ENCODE data around the gene STRN3. TPM values are rescaled to one million over a fixed set of nuclear protein-coding genes. Genes with fewer than 3 reads are reported as not detected.

STRN3 gene
- total RNA-seq, 1 donor from 2014 or later = 58.1 TPM

DNA sequence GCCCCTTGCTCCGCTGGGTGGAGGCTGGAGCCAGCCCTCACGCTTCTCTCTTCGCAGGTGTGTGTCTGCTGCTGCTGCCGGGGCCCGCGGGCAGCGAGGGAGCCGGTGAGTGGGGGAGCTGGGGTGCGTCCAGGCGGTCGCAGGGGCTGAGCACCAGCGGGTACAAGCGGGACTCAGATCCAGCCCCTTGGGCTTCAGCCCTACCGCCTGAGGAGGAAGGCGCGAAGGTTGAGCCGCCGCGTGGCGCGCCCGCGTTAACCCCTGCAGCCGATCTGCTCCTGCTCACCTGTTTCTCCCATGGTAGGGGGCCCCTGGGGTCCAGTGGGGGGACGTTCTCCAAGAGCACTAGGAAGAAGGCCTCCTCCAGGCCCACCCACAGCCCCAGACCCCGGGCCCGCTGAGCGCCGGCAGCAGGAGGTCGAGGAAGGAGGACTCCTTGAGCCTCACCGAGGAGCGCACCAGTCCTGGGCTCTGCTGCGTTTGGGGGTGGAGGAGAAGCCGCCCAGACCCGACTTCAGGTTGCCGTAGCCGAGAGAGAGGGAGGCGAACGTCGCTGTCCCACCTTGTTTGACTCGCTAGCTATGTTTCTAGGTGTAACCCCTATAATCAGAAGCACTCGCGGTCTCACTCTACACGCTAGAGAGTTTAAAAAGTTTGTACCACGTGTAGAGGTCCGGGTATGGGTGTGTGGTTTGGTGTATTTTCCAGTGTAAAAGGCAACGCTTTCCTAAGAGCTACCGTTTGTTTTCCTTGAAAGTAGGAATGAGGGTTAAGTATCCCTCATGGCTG is 151.0 kb downstream of the STRN3 start:
- TF ChIP-seq, protein P1, sequence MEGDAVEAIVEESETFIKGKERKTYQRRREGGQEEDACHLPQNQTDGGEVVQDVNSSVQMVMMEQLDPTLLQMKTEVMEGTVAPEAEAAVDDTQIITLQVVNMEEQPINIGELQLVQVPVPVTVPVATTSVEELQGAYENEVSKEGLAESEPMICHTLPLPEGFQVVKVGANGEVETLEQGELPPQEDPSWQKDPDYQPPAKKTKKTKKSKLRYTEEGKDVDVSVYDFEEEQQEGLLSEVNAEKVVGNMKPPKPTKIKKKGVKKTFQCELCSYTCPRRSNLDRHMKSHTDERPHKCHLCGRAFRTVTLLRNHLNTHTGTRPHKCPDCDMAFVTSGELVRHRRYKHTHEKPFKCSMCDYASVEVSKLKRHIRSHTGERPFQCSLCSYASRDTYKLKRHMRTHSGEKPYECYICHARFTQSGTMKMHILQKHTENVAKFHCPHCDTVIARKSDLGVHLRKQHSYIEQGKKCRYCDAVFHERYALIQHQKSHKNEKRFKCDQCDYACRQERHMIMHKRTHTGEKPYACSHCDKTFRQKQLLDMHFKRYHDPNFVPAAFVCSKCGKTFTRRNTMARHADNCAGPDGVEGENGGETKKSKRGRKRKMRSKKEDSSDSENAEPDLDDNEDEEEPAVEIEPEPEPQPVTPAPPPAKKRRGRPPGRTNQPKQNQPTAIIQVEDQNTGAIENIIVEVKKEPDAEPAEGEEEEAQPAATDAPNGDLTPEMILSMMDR (IDR thresholded peaks at IDR 0.05; ENCODE audit: unreplicated experiment) = no peak
- Mint-ChIP-seq H3K27me3 (ENCODE audit: low read depth) (peaks cover 74% of the 10 kb centered on the region), H3K4me3 (peak overlapping the region; percentile 73), H3K4me1 (peaks cover 5% of the 10 kb centered on the region), H3K36me3 (no peaks in the 10 kb centered on the region), H3K27ac (no peak overlapping the region), H3K9me3 (no peaks in the 10 kb centered on the region)
- peak in 1 of 2 experiments; percentile 41 for DNase-seq (ENCODE audit: low spot score in 2 of 2, unreplicated experiment in 2 of 2)

DNA sequence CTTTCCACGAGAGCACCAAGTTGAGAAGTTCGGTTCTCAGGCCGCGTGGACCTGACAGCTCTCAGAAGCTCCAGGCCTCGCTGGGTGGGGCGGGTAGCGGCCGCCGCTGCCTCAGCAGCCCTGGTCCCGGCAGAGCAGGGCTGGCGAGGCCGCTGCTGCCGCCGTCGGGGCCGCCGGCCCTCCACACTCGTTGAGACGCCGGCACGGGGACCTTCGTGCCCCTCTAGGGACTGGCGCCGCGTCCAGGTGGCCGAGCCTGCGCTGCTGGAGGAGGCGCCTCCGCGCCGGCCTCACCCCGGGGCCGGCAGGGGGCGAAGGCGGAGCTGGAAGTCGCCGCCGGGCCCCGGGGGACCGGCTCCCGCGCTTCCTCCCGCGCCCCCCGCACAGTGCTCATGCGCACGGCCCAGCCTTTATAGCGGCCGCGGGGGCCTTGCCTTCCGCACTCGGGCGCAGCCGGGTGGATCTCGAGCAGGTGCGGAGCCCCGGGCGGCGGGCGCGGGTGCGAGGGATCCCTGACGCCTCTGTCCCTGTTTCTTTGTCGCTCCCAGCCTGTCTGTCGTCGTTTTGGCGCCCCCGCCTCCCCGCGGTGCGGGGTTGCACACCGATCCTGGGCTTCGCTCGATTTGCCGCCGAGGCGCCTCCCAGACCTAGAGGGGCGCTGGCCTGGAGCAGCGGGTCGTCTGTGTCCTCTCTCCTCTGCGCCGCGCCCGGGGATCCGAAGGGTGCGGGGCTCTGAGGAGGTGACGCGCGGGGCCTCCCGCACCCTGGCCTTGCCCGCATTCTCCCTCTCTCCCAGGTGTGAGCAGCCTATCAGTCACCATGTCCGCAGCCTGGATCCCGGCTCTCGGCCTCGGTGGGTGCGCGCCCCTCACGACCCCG is 151.8 kb downstream of the STRN3 start, which contains the start of gene COCH:
Gene COCH, plus strand, starts transcription at position 440 of the 879 bp plus-strand sequence. Its CDS starts 380 bp downstream, at position 820.
- H3K27ac Mint-ChIP-seq = no peak within 1 kb of the TSS
- DNase-seq (ENCODE audit: low spot score in 2 of 2, unreplicated experiment in 2 of 2) = peak; percentile 29 to 59
- peaks cover 80% of the 10 kb centered on the region for H3K27me3 Mint-ChIP-seq (ENCODE audit: low read depth)
- H3K4me3 Mint-ChIP-seq = peak within 1 kb of the TSS; percentile 73
- no peaks in the 10 kb centered on the region for H3K36me3 Mint-ChIP-seq
- no peaks in the 10 kb centered on the region for H3K9me3 Mint-ChIP-seq
- TF ChIP-seq, protein P1 (IDR thresholded peaks at IDR 0.05; ENCODE audit: unreplicated experiment) = peak; percentile 39
- peaks cover 5% of the 10 kb centered on the region for H3K4me1 Mint-ChIP-seq

DNA sequence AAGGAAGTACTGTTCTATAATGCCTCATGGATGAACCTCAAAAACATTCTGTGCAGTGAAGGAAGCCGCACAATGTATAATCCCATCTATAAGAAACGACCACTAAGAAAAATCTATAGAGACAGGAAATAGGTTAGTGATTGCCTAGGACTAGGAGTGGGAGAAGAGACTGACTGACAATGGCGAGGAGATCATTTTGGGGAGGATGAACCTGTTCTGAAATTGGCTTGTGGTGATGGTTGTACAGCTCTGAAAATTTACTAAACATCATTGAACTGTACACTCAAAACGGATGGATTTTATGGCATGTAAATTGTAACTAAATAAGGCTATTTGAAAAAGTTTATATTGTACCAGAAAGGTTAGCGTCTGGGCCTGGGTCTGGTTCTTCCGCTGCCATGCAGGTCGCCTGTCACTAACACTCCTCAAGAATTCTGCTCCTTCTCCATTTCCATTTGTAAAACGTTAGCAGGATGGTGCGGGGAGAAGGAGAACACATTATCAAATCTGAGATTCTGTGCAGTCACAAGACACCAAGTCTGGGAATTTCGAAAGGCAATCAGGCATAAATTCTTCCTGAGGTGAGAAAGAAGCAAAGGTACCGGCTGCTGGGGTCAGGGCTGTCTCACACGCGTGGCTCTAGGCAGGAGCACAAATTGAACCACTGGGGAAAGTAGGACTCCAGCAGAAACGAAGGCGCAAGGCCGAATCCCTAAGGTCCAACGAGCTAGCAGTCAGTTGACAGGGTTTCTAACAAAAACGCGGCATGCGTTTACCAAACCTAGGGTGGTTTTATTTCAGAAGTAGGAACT is 152.7 kb downstream of the STRN3 start:
- Mint-ChIP-seq H3K4me1 (peaks cover 5% of the 10 kb centered on the region), H3K9me3 (no peaks in the 10 kb centered on the region), H3K4me3 (peak overlapping the region; percentile 60), H3K36me3 (no peaks in the 10 kb centered on the region), H3K27ac (no peak overlapping the region), H3K27me3 (ENCODE audit: low read depth) (peaks cover 80% of the 10 kb centered on the region)
- no peak for DNase-seq (ENCODE audit: low spot score in 2 of 2, unreplicated experiment in 2 of 2)
- TF ChIP-seq, protein P1 (IDR thresholded peaks at IDR 0.05; ENCODE audit: unreplicated experiment) = no peak

DNA sequence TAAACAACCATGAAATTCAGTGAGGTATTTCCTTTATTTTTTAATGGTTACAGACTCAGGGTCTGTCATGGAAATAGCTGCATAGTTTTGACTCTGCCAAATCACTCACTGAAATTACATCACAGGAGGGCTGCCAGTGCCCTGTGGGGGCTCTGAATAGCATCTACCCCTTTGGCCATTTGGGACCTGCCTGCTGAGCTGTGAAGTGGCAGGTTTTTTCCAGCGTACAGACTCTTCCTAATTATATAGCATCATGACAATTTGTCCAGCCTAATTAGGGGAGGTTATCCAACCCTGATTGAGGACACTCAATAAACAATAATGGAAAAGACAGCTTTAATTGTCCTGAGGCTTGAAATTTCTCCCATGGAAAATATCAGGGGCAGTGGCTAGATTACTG is 153.6 kb downstream of the STRN3 start:
- Mint-ChIP-seq H3K4me1 (peaks cover 5% of the 10 kb centered on the region), H3K9me3 (no peaks in the 10 kb centered on the region), H3K27me3 (ENCODE audit: low read depth) (peaks cover 71% of the 10 kb centered on the region), H3K36me3 (no peaks in the 10 kb centered on the region), H3K27ac (no peak overlapping the region), H3K4me3 (no peak overlapping the region)
- no peak for DNase-seq (ENCODE audit: low spot score in 2 of 2, unreplicated experiment in 2 of 2)
- TF ChIP-seq, protein P1 (IDR thresholded peaks at IDR 0.05; ENCODE audit: unreplicated experiment) = no peak

DNA sequence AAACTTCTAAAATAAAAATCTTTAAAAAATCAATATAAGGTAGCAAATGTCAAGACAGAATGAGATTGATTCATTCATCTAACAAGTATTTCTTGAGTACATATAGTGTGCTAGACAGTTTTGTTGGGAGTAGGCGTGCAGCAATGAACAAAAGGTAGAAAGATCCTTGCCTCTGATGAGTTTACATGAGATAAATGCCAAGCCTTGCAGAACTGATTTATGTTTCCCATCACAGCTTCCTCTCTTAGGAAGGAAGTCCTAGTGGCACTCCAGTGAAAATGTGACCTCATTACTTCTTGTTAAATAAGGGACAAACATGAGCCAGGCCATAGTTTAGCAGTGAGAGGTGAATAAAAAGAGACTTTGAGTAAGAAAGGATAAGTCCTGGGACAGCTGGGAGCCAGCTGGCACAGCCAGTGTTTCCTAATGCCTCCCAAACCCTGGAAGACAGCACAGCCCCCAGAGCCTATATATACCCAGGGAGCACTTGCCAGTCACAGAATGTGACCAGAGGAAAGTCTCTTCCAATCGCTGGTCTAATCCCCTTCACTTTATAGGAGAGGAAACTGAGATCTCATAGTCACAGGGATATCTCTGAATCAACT is 156.5 kb downstream of the STRN3 start:
- TF ChIP-seq, protein P1 (IDR thresholded peaks at IDR 0.05; ENCODE audit: unreplicated experiment) = no peak
- no peak for DNase-seq (ENCODE audit: low spot score in 2 of 2, unreplicated experiment in 2 of 2)
- H3K4me3 Mint-ChIP-seq = no peak overlapping the region
- H3K27ac Mint-ChIP-seq = no peak overlapping the region
- H3K27me3 Mint-ChIP-seq (ENCODE audit: low read depth) = peaks cover 46% of the 10 kb centered on the region
- H3K36me3 Mint-ChIP-seq = no peaks in the 10 kb centered on the region
- H3K9me3 Mint-ChIP-seq = no peaks in the 10 kb centered on the region
- H3K4me1 Mint-ChIP-seq = no peaks in the 10 kb centered on the region

All from mesothelial cell of epicardium (in vitro differentiated cells).